K562 (cell line): ENCODE data around the gene CEP19. TPM values are rescaled to one million over a fixed set of nuclear protein-coding genes. Genes with fewer than 3 reads are reported as not detected.

Source experiments
- EGR1 ChIP-seq: fragments of 450-650 bp; conservative IDR thresholded peaks from 2 replicates; pipeline ENCODE4 v1.6.1; 2017; ENCODE audit warnings: mild to moderate bottlenecking
- GTF2E2 ChIP-seq: fragments of 200-800 bp; sonication (Bioruptor generic); IDR thresholded peaks from 2 replicates; pipeline ENCODE4 v1.6.1; 2016; ENCODE audit warnings: missing genetic modification characterization, missing compliant biosample characterization
- HMGXB4 ChIP-seq: sonication (generic); formaldehyde crosslinking; IDR thresholded peaks from 2 replicates; pipeline ENCODE4 v1.8.1; 2023; ENCODE audit warnings: mild to moderate bottlenecking, missing genetic modification reagents
- ILF3 ChIP-seq: fragments of 450-650 bp; IDR thresholded peaks from 2 replicates; pipeline ENCODE4 v1.6.1; 2018; ENCODE audit warnings: antibody characterized with exemption, mild to moderate bottlenecking, moderate library complexity, borderline replicate concordance
- KLF10 ChIP-seq: fragments of 250-450 bp; sonication (Bioruptor Pico); IDR thresholded peaks from 2 replicates; pipeline ENCODE4 v1.6.1; 2021; ENCODE audit warnings: matching md5 sums
- MCM7 ChIP-seq, 2 experiments: fragments of 450-650 bp; IDR thresholded peaks; 2 replicates each; pipeline ENCODE4 v1.6.1; 2016 to 2018
- POLR2AphosphoS5 ChIP-seq: IDR thresholded peaks from 2 replicates; pipeline ENCODE4 v1.6.1; 2011; ENCODE audit warnings: mild to moderate bottlenecking, low read depth, low read length, moderate library complexity; ENCODE audit not compliant: control insufficient read depth, insufficient read depth
- RB1 ChIP-seq: fragments of 450-650 bp; IDR thresholded peaks from 2 replicates; pipeline ENCODE4 v1.6.1; 2017; ENCODE audit warnings: low read depth, mild to moderate bottlenecking
- SMAD3 ChIP-seq: fragments of 450-650 bp; formaldehyde crosslinking; conservative IDR thresholded peaks from 2 replicates; pipeline ENCODE4 v1.4.0; 2020; ENCODE audit warnings: mild to moderate bottlenecking
- TBP ChIP-seq: optimal IDR thresholded peaks from 2 replicates; pipeline ENCODE3; 2011; ENCODE audit warnings: low read depth, low read length, improper control_type of control experiment
- UBTF ChIP-seq, 2 experiments: IDR thresholded peaks; 2 replicates each; pipeline ENCODE4 v1.6.1; 2012; ENCODE audit warnings: improper control_type of control experiment in 2 of 2, low read depth in 2 of 2, low read length in 2 of 2, borderline replicate concordance in 1 of 2
- ZMIZ1 ChIP-seq, 2 experiments: fragments of 150-350 bp in 1 of 2; IDR thresholded peaks; 2 replicates each; pipeline ENCODE4 v1.6.1; 2012 to 2016; ENCODE audit warnings: low read depth in 2 of 2, low read length in 2 of 2, mild to moderate bottlenecking in 1 of 2, moderate library complexity in 1 of 2
- ZNF12 ChIP-seq: sonication (generic); formaldehyde crosslinking; IDR thresholded peaks from 2 replicates; pipeline ENCODE4 v1.4.0; 2020; ENCODE audit warnings: mild to moderate bottlenecking, missing genetic modification reagents
- ZNF57 ChIP-seq: fragments of 450-650 bp; formaldehyde crosslinking; IDR thresholded peaks from 2 replicates; pipeline ENCODE4 v1.4.0; 2020; ENCODE audit warnings: mild to moderate bottlenecking, moderate library complexity
- polyA plus RNA-seq, 8 experiments: library from polyadenylated mRNA; depleted of rRNA in 4 of 8; stranded (reverse) in 5 of 8; unstranded in 3 of 8; fragments of >200 nt; fragmentation: Nextera tagmentation in 2 of 8; fragmentation: Illumina TruSeq in 1 of 8; extraction: Ambion mirVana in 2 of 8; extraction: Trizol in 1 of 8; gene quantifications; 2 replicates each; pipeline versions ENCODE4 v1.2.1 to v1.2.3, GENCODE V29; 2011 to 2014; ENCODE audit warnings: inconsistent platforms in 1 of 8, missing spikeins in 1 of 8
- total RNA-seq, 7 experiments: library from RNA; depleted of rRNA in 6 of 7; stranded (reverse); fragments of >200 nt in 6 of 7; fragmentation: Illumina TruSeq in 2 of 7; extraction: Trizol in 2 of 7; gene quantifications; 2 replicates each; pipeline versions ENCODE4 v1.2.1 to v1.2.3, GENCODE V29; 2011 to 2021; ENCODE audit warnings: low replicate concordance in 1 of 7
- TF ChIP-seq, protein P1 (sequence below), 2 experiments: fragments of 450-650 bp; conservative IDR thresholded peaks; 2 replicates each; pipeline ENCODE4 v1.6.1; 2017; ENCODE audit warnings: mild to moderate bottlenecking in 2 of 2, moderate library complexity in 2 of 2
- TF ChIP-seq, protein P2 (sequence below): sonication (generic); formaldehyde crosslinking; IDR thresholded peaks from 2 replicates; pipeline ENCODE4 v1.8.0; 2022; ENCODE audit warnings: missing genetic modification reagents, mild to moderate bottlenecking, moderate library complexity, borderline replicate concordance

Gene CEP19
- total and polyA plus RNA-seq, 9 of the 15 experiments (the other 6 are each of a cell fraction or from before 2014, with no cell fraction given), result 2.5 to 4.5 (median 3.7) TPM

DNA sequence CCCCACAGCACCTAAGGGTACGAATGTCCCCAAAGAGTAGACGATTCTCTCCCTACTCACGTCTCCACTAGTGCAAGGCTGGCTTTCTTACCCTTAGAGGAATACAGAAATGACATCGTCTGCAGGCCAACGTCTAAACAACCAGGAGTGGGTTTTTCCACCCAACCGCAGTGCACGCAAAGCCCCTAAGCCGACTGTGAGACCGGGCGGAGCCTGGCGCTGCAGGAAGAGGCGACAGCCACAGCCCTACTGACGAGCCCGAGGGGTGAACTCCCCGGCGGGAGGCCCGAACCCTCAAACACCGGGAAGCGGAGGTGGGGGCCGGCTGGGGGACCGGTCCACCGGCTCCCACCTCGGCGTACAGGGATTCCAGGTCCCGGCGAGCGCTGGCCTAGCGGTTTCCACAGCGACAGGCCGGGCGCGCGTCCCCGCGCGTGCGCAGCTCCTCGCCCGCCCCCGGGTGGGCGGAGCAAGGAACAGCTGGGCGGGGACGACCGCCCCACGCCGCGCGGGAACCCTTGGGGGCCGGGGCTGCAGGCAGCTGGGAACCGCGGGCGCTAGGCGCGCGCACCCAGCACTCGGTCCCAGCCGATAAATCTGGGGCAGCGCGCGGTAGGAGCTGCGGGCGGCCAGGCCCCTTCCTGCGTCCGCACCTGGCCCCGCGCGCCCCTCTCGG, at the start of gene CEP19, which contains the start of gene PIGX (continued):
- TF ChIP-seq, protein P1, sequence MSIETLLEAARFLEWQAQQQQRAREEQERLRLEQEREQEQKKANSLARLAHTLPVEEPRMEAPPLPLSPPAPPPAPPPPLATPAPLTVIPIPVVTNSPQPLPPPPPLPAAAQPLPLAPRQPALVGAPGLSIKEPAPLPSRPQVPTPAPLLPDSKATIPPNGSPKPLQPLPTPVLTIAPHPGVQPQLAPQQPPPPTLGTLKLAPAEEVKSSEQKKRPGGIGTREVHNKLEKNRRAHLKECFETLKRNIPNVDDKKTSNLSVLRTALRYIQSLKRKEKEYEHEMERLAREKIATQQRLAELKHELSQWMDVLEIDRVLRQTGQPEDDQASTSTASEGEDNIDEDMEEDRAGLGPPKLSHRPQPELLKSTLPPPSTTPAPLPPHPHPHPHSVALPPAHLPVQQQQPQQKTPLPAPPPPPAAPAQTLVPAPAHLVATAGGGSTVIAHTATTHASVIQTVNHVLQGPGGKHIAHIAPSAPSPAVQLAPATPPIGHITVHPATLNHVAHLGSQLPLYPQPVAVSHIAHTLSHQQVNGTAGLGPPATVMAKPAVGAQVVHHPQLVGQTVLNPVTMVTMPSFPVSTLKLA (conservative IDR thresholded peaks at IDR 0.05), result peak in 1 of 2 experiments; percentile 60; a peak in 2 of 4 replicates
- TF ChIP-seq KLF10 (CRISPR knock-in tag) (no peak), POLR2AphosphoS5 (0 out of 2 replicates have a peak, but pooled peaks have one; percentile 37), HMGXB4 (CRISPR knock-in tag) (0 out of 2 replicates have a peak, but pooled peaks have one; percentile 53), ZMIZ1 (IDR thresholded peaks at IDR 0.05; ENCODE audit: low read depth in 2 of 2, low read length in 2 of 2) (peak in 1 of 2 experiments; percentile 53; a peak in 1 of 4 replicates), UBTF (IDR thresholded peaks at IDR 0.05; ENCODE audit: borderline replicate concordance in 1 of 2, low read depth in 2 of 2, low read length in 2 of 2) (peak; percentile 50 to 78; a peak in 2 of 4 replicates), EGR1 (peak; percentile 88), TBP (peak; percentile 49), MCM7 (IDR thresholded peaks at IDR 0.05) (no peak), ILF3 (0 out of 2 replicates have a peak, but pooled peaks have one; percentile 59), SMAD3 (CRISPR knock-in tag) (no peak), ZNF57 (CRISPR knock-in tag) (no peak), ZNF12 (no peak), RB1 (peak; percentile 98), GTF2E2 (tag) (0 out of 2 replicates have a peak, but pooled peaks have one; percentile 65)
- TF ChIP-seq, protein P2, sequence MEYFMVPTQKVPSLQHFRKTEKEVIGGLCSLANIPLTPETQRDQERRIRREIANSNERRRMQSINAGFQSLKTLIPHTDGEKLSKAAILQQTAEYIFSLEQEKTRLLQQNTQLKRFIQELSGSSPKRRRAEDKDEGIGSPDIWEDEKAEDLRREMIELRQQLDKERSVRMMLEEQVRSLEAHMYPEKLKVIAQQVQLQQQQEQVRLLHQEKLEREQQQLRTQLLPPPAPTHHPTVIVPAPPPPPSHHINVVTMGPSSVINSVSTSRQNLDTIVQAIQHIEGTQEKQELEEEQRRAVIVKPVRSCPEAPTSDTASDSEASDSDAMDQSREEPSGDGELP, result peak; percentile 96
